Endothelial cell of umbilical vein (primary cell): ENCODE data around the gene CCDC183. TPM values are rescaled to one million over a fixed set of nuclear protein-coding genes. Genes with fewer than 3 reads are reported as not detected.

Experiments used
- BruUV-seq: library from RNA; stranded (reverse); fragments of 400-500 nt; replicated peaks from 2 replicates; lab custom pipeline; 2021; lab: Mats Ljungman, UMichigan
- CTCF ChIA-PET: fragments of 300-600, 350-600 bp; sonication (Branson Sonifier 250); formaldehyde crosslinking; loops from one replicate; lab custom pipeline; 2021; ENCODE audit warnings: antibody characterized with exemption, inconsistent platforms; lab: Charles Lee
- POLR2A ChIA-PET: fragments of 300-600, 350-600 bp; sonication (Branson Sonifier 250); formaldehyde crosslinking; loops from one replicate; lab custom pipeline; 2021; ENCODE audit warnings: antibody characterized with exemption, inconsistent platforms; lab: Charles Lee
- DNase-seq: peaks from one replicate; pipeline ENCODE4 v3.0.0-alpha.2; 2011; ENCODE audit warnings: low read depth, low spot score
- FAIRE-seq: peaks from 2 replicates; lab custom pipeline; 2011; peaks lifted over from hg19 to GRCh38; lab: Jason Lieb, UNC
- H2AFZ ChIP-seq: 2 replicates; pipeline ENCODE4 v1.6.0; 2012; ENCODE audit warnings: low read depth, low read length, control low read depth, inconsistent platforms
- H3K27ac ChIP-seq: 2 replicates; pipeline ENCODE4 v1.5.1; 2011; ENCODE audit warnings: low read depth, mild to moderate bottlenecking, control low read depth, low read length, moderate library complexity; ENCODE audit not compliant: insufficient read depth
- H3K27me3 ChIP-seq, 2 experiments: 2 replicates each; pipeline versions ENCODE4 v1.6.0 to v1.6.1; 2011; ENCODE audit warnings: low read length in 2 of 2, mixed read lengths in 1 of 2; ENCODE audit not compliant: control insufficient read depth in 2 of 2, insufficient read depth in 2 of 2
- H3K36me3 ChIP-seq, 2 experiments: 2 replicates in 1 of 2; 3 replicates in 1 of 2; pipeline ENCODE4 v1.5.1; 2011; ENCODE audit warnings: low read length in 2 of 2, mild to moderate bottlenecking in 1 of 2, moderate library complexity in 1 of 2; ENCODE audit not compliant: control insufficient read depth in 2 of 2, insufficient read depth in 2 of 2; ENCODE audit errors: extremely low read depth in 1 of 2
- H3K4me1 ChIP-seq: 3 replicates; pipeline ENCODE4 v1.5.1; 2011; ENCODE audit warnings: mild to moderate bottlenecking, low read length; ENCODE audit not compliant: control insufficient read depth, insufficient read depth; ENCODE audit errors: extremely low read depth
- H3K4me2 ChIP-seq: 2 replicates; pipeline ENCODE4 v1.6.1; 2011; ENCODE audit warnings: low read length, control low read depth, mixed read lengths; ENCODE audit not compliant: insufficient read depth
- H3K4me3 ChIP-seq, 3 experiments: fragments of 200-600 bp in 1 of 3; sonication (generic), shearing (Covaris generic) in 1 of 3; replicated peaks in 1 of 3; 2 replicates each; pipeline ENCODE4 v1.5.1; 2011 to 2016; ENCODE audit warnings: control low read depth in 3 of 3, low read length in 3 of 3, mild to moderate bottlenecking in 2 of 3, inconsistent platforms in 1 of 3, low read depth in 1 of 3, moderate library complexity in 1 of 3; ENCODE audit not compliant: insufficient read depth in 1 of 3
- H3K79me2 ChIP-seq: 2 replicates; pipeline ENCODE4 v1.6.0; 2012; ENCODE audit warnings: low read length, inconsistent platforms; ENCODE audit not compliant: control insufficient read depth, insufficient read depth
- H3K9ac ChIP-seq: replicated peaks from 2 replicates; pipeline ENCODE3; 2011; ENCODE audit warnings: low read length, control low read depth; ENCODE audit not compliant: insufficient read depth; ENCODE audit errors: extremely low read depth
- H3K9me1 ChIP-seq: replicated peaks from 3 replicates; pipeline ENCODE4 v1.6.0; 2011; ENCODE audit warnings: mild to moderate bottlenecking, low read length; ENCODE audit not compliant: control insufficient read depth, insufficient read depth; ENCODE audit errors: extremely low read depth
- H3K9me3 ChIP-seq: replicated peaks from 2 replicates; pipeline ENCODE4 v1.5.1; 2012; ENCODE audit warnings: low read length, inconsistent platforms; ENCODE audit not compliant: control insufficient read depth, insufficient read depth
- H4K20me1 ChIP-seq: replicated peaks from 2 replicates; pipeline ENCODE3; 2011; ENCODE audit warnings: mild to moderate bottlenecking, low read length; ENCODE audit not compliant: control insufficient read depth, insufficient read depth; ENCODE audit errors: extremely low read depth
- CTCF ChIP-seq, 2 donors: IDR thresholded peaks; 1 replicate in 1 of 2; 2 replicates in 1 of 2; pipeline ENCODE4 v1.5.1; 2011; ENCODE audit warnings: low read length in 2 of 2, mild to moderate bottlenecking in 2 of 2, moderate library complexity in 2 of 2, control low read depth in 1 of 2, inconsistent platforms in 1 of 2, low read depth in 1 of 2; ENCODE audit not compliant: insufficient read depth in 1 of 2; ENCODE audit errors: extremely low read depth in 1 of 2
- EZH2 ChIP-seq: IDR thresholded peaks from 2 replicates; pipeline ENCODE4 v1.6.1; 2012; ENCODE audit warnings: borderline replicate concordance, low read depth, mild to moderate bottlenecking, moderate library complexity, low read length, inconsistent platforms; ENCODE audit not compliant: severe bottlenecking
- GATA2 ChIP-seq: IDR thresholded peaks from 2 replicates; pipeline ENCODE4 v1.7.0; 2011; ENCODE audit warnings: low read depth, mild to moderate bottlenecking, moderate library complexity, mixed read lengths, low read length; ENCODE audit not compliant: insufficient read length, insufficient read depth
- JUN ChIP-seq: IDR thresholded peaks from 2 replicates; pipeline ENCODE4 v1.6.1; 2011; ENCODE audit warnings: borderline replicate concordance, low read depth; ENCODE audit not compliant: insufficient read length, insufficient read depth
- MYC ChIP-seq: IDR thresholded peaks from one replicate; pipeline ENCODE4 v1.6.1; 2011; ENCODE audit warnings: mild to moderate bottlenecking, low read depth, low read length
- POLR2A ChIP-seq: IDR thresholded peaks from 2 replicates; pipeline ENCODE4 v1.6.1; 2012; ENCODE audit warnings: low read depth, mild to moderate bottlenecking, control low read depth, low read length
- POLR2AphosphoS5 ChIP-seq: IDR thresholded peaks from 2 replicates; pipeline ENCODE4 v1.6.1; 2012; ENCODE audit warnings: low read depth, mild to moderate bottlenecking, control low read depth, low read length, moderate library complexity; ENCODE audit not compliant: insufficient read depth
- dilution Hi-C: fragments of 300-500 bp; cut with MboI; formaldehyde crosslinking; loops from one replicate; pipeline ENCODE4 v1.15.0; 2019; ENCODE audit warnings: low sequenced_read_pairs; ENCODE audit not compliant: extremely low pct_ligation_motif_present
- intact Hi-C: fragments of 100-400 bp; cut with micrococcal nuclease; formaldehyde crosslinking; loops from one replicate; pipeline ENCODE4 v1.10.0; 2022
- polyA plus RNA-seq, 4 experiments: library from polyadenylated mRNA; depleted of rRNA in 3 of 4; stranded (reverse) in 3 of 4; unstranded in 1 of 4; fragments of >200 nt; gene quantifications; 2 replicates each; pipeline versions ENCODE4 v1.2.1 to v1.2.3, GENCODE V29; 2011 to 2012; ENCODE audit warnings: missing spikeins in 1 of 4
- total RNA-seq: library from RNA; stranded (reverse); gene quantifications from 2 replicates; pipeline ENCODE4 v1.2.3, GENCODE V29; 2021
- TF ChIP-seq, protein P1 (sequence below): IDR thresholded peaks from 2 replicates; pipeline ENCODE4 v1.6.1; 2011; ENCODE audit not compliant: insufficient read depth, insufficient read length

Gene CCDC183
- total and polyA plus RNA-seq, 2 donors (not counting 3 experiments of a cell fraction or from before 2014, with no cell fraction given), result 0.50 TPM; not detected in 1

GRCh38 chr9:136756134-136756438 is 40.1 kb upstream of the CCDC183 start:
- no peak for DNase-seq
- no peak overlapping the region for H2AFZ ChIP-seq
- intact Hi-C loops (no loop called here), dilution Hi-C loops (no loop called here)
- ChIA-PET POLR2A (no interaction called here), CTCF (no interaction called here)
- no peak overlapping the region for H3K4me2 ChIP-seq
- no peak for FAIRE-seq
- H3K9me3 ChIP-seq, result no peaks in the 10 kb centered on the region
- H3K9ac ChIP-seq, result no peak overlapping the region
- H3K36me3 ChIP-seq, result no peaks in the 10 kb centered on the region
- TF ChIP-seq CTCF (IDR thresholded peaks at IDR 0.05; ENCODE audit: extremely low read depth in 1 of 2, insufficient read depth in 1 of 2, low read depth in 1 of 2, low read length in 2 of 2), result no peak
- no peak for TF ChIP-seq POLR2A
- TF ChIP-seq JUN, result no peak
- no peak for TF ChIP-seq POLR2AphosphoS5
- no peak for TF ChIP-seq EZH2
- TF ChIP-seq MYC, result no peak
- TF ChIP-seq GATA2, result no peak
- TF ChIP-seq, protein P1, sequence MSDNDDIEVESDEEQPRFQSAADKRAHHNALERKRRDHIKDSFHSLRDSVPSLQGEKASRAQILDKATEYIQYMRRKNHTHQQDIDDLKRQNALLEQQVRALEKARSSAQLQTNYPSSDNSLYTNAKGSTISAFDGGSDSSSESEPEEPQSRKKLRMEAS, result no peak
- H3K9me1 ChIP-seq, result no peaks in the 10 kb centered on the region
- H3K27ac ChIP-seq, result no peak overlapping the region
- H3K4me3 ChIP-seq, result no peak overlapping the region
- no peaks in the 10 kb centered on the region for H4K20me1 ChIP-seq
- no peaks in the 10 kb centered on the region for H3K4me1 ChIP-seq
- no peaks in the 10 kb centered on the region for H3K79me2 ChIP-seq
- no TSS peak for BruUV-seq
- peaks cover 3% of the 10 kb centered on the region in 2 experiments for H3K27me3 ChIP-seq
